Measurements from ENCODE around the gene SLC8B1.

SLC8B1 gene

GRCh38 chr12:113330505-113330904 lies 4.4 kb downstream of the SLC8B1 start:
- TF ChIP-seq, protein P1, sequence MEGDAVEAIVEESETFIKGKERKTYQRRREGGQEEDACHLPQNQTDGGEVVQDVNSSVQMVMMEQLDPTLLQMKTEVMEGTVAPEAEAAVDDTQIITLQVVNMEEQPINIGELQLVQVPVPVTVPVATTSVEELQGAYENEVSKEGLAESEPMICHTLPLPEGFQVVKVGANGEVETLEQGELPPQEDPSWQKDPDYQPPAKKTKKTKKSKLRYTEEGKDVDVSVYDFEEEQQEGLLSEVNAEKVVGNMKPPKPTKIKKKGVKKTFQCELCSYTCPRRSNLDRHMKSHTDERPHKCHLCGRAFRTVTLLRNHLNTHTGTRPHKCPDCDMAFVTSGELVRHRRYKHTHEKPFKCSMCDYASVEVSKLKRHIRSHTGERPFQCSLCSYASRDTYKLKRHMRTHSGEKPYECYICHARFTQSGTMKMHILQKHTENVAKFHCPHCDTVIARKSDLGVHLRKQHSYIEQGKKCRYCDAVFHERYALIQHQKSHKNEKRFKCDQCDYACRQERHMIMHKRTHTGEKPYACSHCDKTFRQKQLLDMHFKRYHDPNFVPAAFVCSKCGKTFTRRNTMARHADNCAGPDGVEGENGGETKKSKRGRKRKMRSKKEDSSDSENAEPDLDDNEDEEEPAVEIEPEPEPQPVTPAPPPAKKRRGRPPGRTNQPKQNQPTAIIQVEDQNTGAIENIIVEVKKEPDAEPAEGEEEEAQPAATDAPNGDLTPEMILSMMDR (IDR thresholded peaks at IDR 0.05) = no peak
- H3K4me3 Mint-ChIP-seq = no peak overlapping the region
- no peak overlapping the region for H3K27ac Mint-ChIP-seq

DNA sequence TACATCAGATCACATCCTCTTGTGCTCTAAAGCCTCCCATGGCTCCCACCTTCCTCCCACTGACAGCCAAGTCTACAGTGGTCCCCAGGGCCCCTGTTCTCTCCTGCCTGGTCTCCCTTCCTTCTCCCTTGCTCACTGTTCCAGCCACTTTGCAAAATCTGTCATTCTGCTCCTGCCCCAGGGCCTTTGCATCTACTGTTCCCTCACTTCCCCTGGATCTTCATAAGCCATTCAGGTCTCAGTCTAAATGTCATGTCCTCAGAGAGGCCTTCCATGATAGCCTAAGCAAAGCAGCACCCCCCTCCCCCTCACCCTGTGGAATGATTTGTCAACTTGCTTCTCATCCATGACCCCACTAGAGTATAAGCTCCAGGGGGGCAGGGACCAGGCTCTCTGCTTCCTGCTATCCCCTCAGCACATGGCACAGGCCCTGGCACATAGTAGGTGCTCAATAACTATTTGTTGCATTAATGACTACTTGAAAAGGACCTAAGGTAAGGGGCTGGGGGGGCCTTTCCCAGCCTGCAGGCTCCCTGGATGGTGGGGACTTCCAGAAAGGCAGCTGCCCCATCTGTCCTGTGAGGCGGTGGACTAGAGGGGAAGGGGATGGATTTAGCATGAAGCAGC lies 5.0 kb downstream of the SLC8B1 start:
- Mint-ChIP-seq H3K36me3 (ENCODE audit: low read depth) (peaks cover 9% of the 10 kb centered on the region), H3K4me3 (no peak overlapping the region), H3K27ac (no peak overlapping the region), H3K9me3 (no peaks in the 10 kb centered on the region), H3K27me3 (ENCODE audit: low read depth, poor library complexity) (peaks cover 32% of the 10 kb centered on the region), H3K4me1 (peaks cover 11% of the 10 kb centered on the region)
- TF ChIP-seq, protein P1 (IDR thresholded peaks at IDR 0.05) = no peak
- DNase-seq = no peak

More at GRCh38 chr12:113330505-113330904, 4.4 kb downstream of the SLC8B1 start:
- H3K4me1 Mint-ChIP-seq = peaks cover 11% of the 10 kb centered on the region
- no peak for DNase-seq
- H3K9me3 Mint-ChIP-seq = no peaks in the 10 kb centered on the region
- H3K27me3 Mint-ChIP-seq (ENCODE audit: low read depth, poor library complexity) = peaks cover 37% of the 10 kb centered on the region
- peaks cover 9% of the 10 kb centered on the region for H3K36me3 Mint-ChIP-seq (ENCODE audit: low read depth)

DNA sequence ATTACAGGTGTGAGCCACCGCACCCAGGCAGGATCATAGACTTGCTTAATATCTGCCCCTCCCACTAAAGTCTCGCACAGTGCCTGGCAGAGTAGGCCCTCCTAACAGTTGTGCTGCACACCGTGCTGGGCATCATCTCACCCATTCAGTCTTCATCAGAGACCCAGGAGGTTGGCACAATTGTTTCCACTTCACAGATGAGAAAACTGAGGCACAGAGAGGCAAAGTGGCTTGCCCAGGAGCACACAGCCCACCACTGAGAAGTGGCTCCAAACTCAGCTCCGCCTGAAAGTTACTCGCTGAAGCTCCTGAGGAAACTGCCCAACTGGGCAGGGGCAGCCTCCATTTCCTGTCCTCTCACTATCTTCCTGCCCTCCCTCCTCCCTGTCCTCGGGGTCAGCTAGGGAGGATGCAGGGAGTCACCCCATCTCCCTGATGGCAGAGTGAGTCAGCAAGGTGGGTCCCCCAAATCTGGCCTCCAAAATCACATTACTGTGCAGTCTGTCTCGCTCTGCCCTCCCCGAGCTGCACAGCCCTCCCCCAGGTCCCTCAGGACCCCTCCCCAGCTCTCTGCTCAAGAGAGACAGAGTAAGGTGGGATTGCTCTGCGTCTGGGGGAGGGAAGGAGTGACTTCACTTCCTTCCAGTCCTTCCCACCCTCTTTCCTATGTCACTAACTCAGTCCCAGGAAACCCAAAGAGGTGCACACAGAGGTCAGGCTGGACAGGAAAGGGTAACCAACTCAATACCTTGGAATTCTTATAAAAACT lies 5.7 kb downstream of the SLC8B1 start:
- TF ChIP-seq, protein P1 (IDR thresholded peaks at IDR 0.05) = no peak
- peaks cover 9% of the 10 kb centered on the region for H3K36me3 Mint-ChIP-seq (ENCODE audit: low read depth)
- H3K27ac Mint-ChIP-seq = no peak overlapping the region
- H3K9me3 Mint-ChIP-seq = no peaks in the 10 kb centered on the region
- H3K27me3 Mint-ChIP-seq (ENCODE audit: low read depth, poor library complexity) = peaks cover 26% of the 10 kb centered on the region
- H3K4me3 Mint-ChIP-seq = no peak overlapping the region
- H3K4me1 Mint-ChIP-seq = peaks cover 5% of the 10 kb centered on the region
- no peak for DNase-seq

GRCh38 chr12:113328368-113328889 lies 6.5 kb downstream of the SLC8B1 start:
- TF ChIP-seq, protein P1 (IDR thresholded peaks at IDR 0.05) = no peak
- Mint-ChIP-seq H3K4me3 (no peak overlapping the region), H3K9me3 (no peaks in the 10 kb centered on the region), H3K27ac (no peak overlapping the region), H3K4me1 (peaks cover 5% of the 10 kb centered on the region), H3K27me3 (ENCODE audit: low read depth, poor library complexity) (peaks cover 18% of the 10 kb centered on the region), H3K36me3 (ENCODE audit: low read depth) (peaks cover 9% of the 10 kb centered on the region)
- DNase-seq = no peak

DNA sequence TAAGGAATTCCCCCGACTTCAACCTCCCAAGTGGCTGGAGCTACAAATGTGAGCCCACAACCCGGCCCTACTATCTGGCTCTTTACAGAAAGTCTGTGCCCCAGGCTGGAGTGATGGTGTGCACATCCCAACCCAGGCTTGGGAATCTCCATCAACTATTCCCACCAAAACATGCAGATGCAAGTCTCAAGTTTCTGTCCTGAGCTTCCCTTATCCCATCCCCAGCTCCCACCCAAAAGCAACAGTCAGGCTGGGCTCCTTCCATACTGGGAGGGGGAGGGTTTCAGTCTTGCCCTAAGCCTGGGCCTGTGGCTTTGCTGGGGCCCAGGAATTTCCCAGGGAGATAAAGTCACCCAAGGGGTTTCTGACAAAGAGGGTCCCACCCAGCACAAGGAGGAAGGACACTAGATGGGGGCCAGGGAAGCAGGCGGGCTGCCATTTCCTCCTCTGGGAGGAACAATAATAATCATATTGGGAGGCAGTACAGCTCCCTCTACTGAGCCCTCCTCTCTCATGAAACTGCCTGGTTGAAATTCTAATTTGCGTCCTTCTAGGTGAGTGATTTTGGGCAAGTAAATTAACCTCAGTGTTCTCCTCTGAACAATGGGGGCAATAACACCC lies 8.0 kb downstream of the SLC8B1 start:
- TF ChIP-seq, protein P1 (IDR thresholded peaks at IDR 0.05) = no peak
- Mint-ChIP-seq H3K4me1 (peaks cover 5% of the 10 kb centered on the region), H3K27me3 (ENCODE audit: low read depth, poor library complexity) (peaks cover 3% of the 10 kb centered on the region), H3K4me3 (no peak overlapping the region), H3K36me3 (ENCODE audit: low read depth) (peaks cover 4% of the 10 kb centered on the region), H3K27ac (peak overlapping the region; percentile 44), H3K9me3 (peaks cover 4% of the 10 kb centered on the region)
- no peak for DNase-seq

All from nephron progenitor cell (in vitro differentiated cells).